H9 (cell line): ENCODE measurements around the gene TIPARP. TPM values are rescaled to one million over a fixed set of nuclear protein-coding genes. Genes with fewer than 3 reads are reported as not detected.

Experiments
- DNase-seq: peaks from one replicate; pipeline ENCODE4 v3.0.0-alpha.2; 2017
- H2AFZ ChIP-seq: one replicate; pipeline ENCODE4 v1.6.1; 2013; ENCODE audit warnings: mild to moderate bottlenecking, low read length, control low read depth, moderate library complexity
- H2AK5ac ChIP-seq: 2 replicates; pipeline ENCODE4 v1.6.1; 2013; ENCODE audit warnings: low read length, control low read depth, mixed read lengths; ENCODE audit not compliant: insufficient read length
- H2BK120ac ChIP-seq: one replicate; pipeline ENCODE4 v1.6.1; 2013; ENCODE audit warnings: low read depth, mild to moderate bottlenecking, low read length, control low read depth, inconsistent platforms; ENCODE audit not compliant: poor library complexity, severe bottlenecking
- H2BK12ac ChIP-seq: 2 replicates; pipeline ENCODE4 v1.6.1; 2013; ENCODE audit warnings: low read length, control low read depth, mixed read lengths, low read depth; ENCODE audit not compliant: insufficient read length
- H2BK15ac ChIP-seq: 2 replicates; pipeline ENCODE4 v1.6.1; 2013; ENCODE audit warnings: low read depth, low read length, control low read depth
- H2BK20ac ChIP-seq: one replicate; pipeline ENCODE4 v1.6.1; 2013; ENCODE audit warnings: low read depth, mild to moderate bottlenecking, low read length, control low read depth, inconsistent platforms; ENCODE audit not compliant: poor library complexity, severe bottlenecking
- H2BK5ac ChIP-seq: 2 replicates; pipeline ENCODE4 v1.6.1; 2013; ENCODE audit warnings: low read length, control low read depth, mixed read lengths; ENCODE audit not compliant: insufficient read length
- H3K14ac ChIP-seq: 2 replicates; pipeline ENCODE4 v1.6.1; 2013; ENCODE audit warnings: low read length, control low read depth; ENCODE audit not compliant: insufficient read depth
- H3K18ac ChIP-seq: 2 replicates; pipeline ENCODE4 v1.6.1; 2013; ENCODE audit warnings: low read depth, mild to moderate bottlenecking, mixed read lengths, low read length, control low read depth; ENCODE audit not compliant: insufficient read length
- H3K23ac ChIP-seq: 2 replicates; pipeline ENCODE4 v1.6.1; 2013; ENCODE audit warnings: low read length, control low read depth, mixed read lengths, low read depth; ENCODE audit not compliant: insufficient read length
- H3K23me2 ChIP-seq: 2 replicates; pipeline ENCODE4 v1.6.1; 2013; ENCODE audit warnings: low read depth, mild to moderate bottlenecking, mixed read lengths, low read length, control low read depth; ENCODE audit not compliant: insufficient read length, poor library complexity, severe bottlenecking
- H3K27ac ChIP-seq: 2 replicates; pipeline ENCODE4 v1.5.1; 2013; ENCODE audit warnings: low read length, control low read depth, mixed read lengths, low read depth; ENCODE audit not compliant: insufficient read length
- H3K27me3 ChIP-seq: 2 replicates; pipeline ENCODE4 v1.6.1; 2013; ENCODE audit warnings: low read length, control low read depth, inconsistent platforms; ENCODE audit not compliant: insufficient read depth
- H3K4ac ChIP-seq: 2 replicates; pipeline ENCODE4 v1.6.1; 2013; ENCODE audit warnings: low read depth, mild to moderate bottlenecking, control low read depth, inconsistent platforms, low read length, moderate library complexity
- H3K4me1 ChIP-seq: 2 replicates; pipeline ENCODE4 v1.6.1; 2013; ENCODE audit warnings: low read length, control low read depth, inconsistent platforms; ENCODE audit not compliant: insufficient read depth
- H3K4me2 ChIP-seq: 2 replicates; pipeline ENCODE4 v1.6.1; 2013; ENCODE audit warnings: low read length, control low read depth, mixed read lengths; ENCODE audit not compliant: insufficient read length, insufficient read depth
- H3K56ac ChIP-seq: 2 replicates; pipeline ENCODE4 v1.6.1; 2013; ENCODE audit warnings: low read depth, mild to moderate bottlenecking, mixed read lengths, low read length, control low read depth; ENCODE audit not compliant: insufficient read length
- H3K79me1 ChIP-seq: 2 replicates; pipeline ENCODE4 v1.6.1; 2013; ENCODE audit warnings: low read depth, mild to moderate bottlenecking, moderate library complexity, low read length, control low read depth, inconsistent platforms; ENCODE audit not compliant: insufficient read depth, poor library complexity, severe bottlenecking
- H3K79me2 ChIP-seq: 2 replicates; pipeline ENCODE4 v1.6.1; 2013; ENCODE audit warnings: low read length, control low read depth, inconsistent platforms; ENCODE audit not compliant: insufficient read depth
- H3K9ac ChIP-seq: 2 replicates; pipeline ENCODE4 v1.6.1; 2013; ENCODE audit warnings: low read length, control low read depth, mixed read lengths; ENCODE audit not compliant: insufficient read length; ENCODE audit errors: extremely low read depth
- H3K9me3 ChIP-seq: one replicate; pipeline ENCODE4 v1.6.1; 2013; ENCODE audit warnings: low read depth, low read length, inconsistent platforms; ENCODE audit not compliant: control insufficient read depth
- H3T11ph ChIP-seq: one replicate; pipeline ENCODE4 v1.6.1; 2013; ENCODE audit warnings: mild to moderate bottlenecking, low read length, control low read depth, inconsistent platforms
- H4K20me1 ChIP-seq: one replicate; pipeline ENCODE4 v1.6.1; 2013; ENCODE audit not compliant: control insufficient read depth, insufficient read length, insufficient read depth
- H4K5ac ChIP-seq: 2 replicates; pipeline ENCODE4 v1.6.1; 2013; ENCODE audit warnings: low read depth, mild to moderate bottlenecking, mixed read lengths, low read length, control low read depth; ENCODE audit not compliant: insufficient read length
- H4K8ac ChIP-seq: replicated peaks from 2 replicates; pipeline ENCODE4 v1.6.1; 2013; ENCODE audit warnings: low read length, control low read depth, mixed read lengths, low read depth; ENCODE audit not compliant: insufficient read length
- H4K91ac ChIP-seq: 2 replicates; pipeline ENCODE4 v1.6.1; 2013; ENCODE audit warnings: low read depth, mild to moderate bottlenecking, moderate library complexity, mixed read lengths, low read length, control low read depth; ENCODE audit not compliant: insufficient read length
- H3K27ac Mint-ChIP-seq, 3 experiments: 2 replicates in 2 of 3; 3 replicates in 1 of 3; pipeline ENCODE4 v1.8.0; 2020 to 2021; ENCODE audit warnings: mixed read lengths in 3 of 3, mild to moderate bottlenecking in 1 of 3, moderate library complexity in 1 of 3
- H3K27me3 Mint-ChIP-seq: 2 replicates; pipeline ENCODE4 v1.8.0; 2021; ENCODE audit warnings: low read depth, mild to moderate bottlenecking, moderate library complexity, mixed read lengths
- H3K36me3 Mint-ChIP-seq, 3 experiments: 2 replicates in 2 of 3; 3 replicates in 1 of 3; pipeline ENCODE4 v1.8.0; 2020 to 2021; ENCODE audit warnings: low read depth in 3 of 3, mixed read lengths in 3 of 3; ENCODE audit not compliant: insufficient read depth in 1 of 3
- H3K4me1 Mint-ChIP-seq, 2 experiments: 2 replicates each; pipeline ENCODE4 v1.8.0; 2020; ENCODE audit warnings: mixed read lengths in 2 of 2
- H3K4me3 Mint-ChIP-seq, 2 experiments: 2 replicates in 1 of 2; 3 replicates in 1 of 2; pipeline ENCODE4 v1.8.0; 2020 to 2021; ENCODE audit warnings: mild to moderate bottlenecking in 2 of 2, mixed read lengths in 2 of 2, moderate library complexity in 1 of 2
- H3K9me3 Mint-ChIP-seq, 2 experiments: 2 replicates in 1 of 2; 3 replicates in 1 of 2; pipeline ENCODE4 v1.8.0; 2020; ENCODE audit warnings: mild to moderate bottlenecking in 2 of 2, mixed read lengths in 2 of 2, moderate library complexity in 1 of 2
- WGBS: extraction: QIAGEN DNeasy Blood & Tissue Kit; methylation state at CpG from one replicate; pipeline ENCODE4 v1.1.7; 2013; ENCODE audit warnings: missing lambda C conversion rate, low lambda C conversion rate, mixed read lengths; ENCODE audit not compliant: insufficient read length; ENCODE audit errors: extremely low coverage; 5-methylcytosine and 5-hydroxymethylcytosine counted together
- total RNA-seq: library from RNA; stranded (reverse); gene quantifications from 2 replicates; pipeline ENCODE4 v1.2.1, GENCODE V29; 2021
- TF ChIP-seq, protein P1 (sequence below): fragments of 200-600 bp; sonication (generic); conservative IDR thresholded peaks from 3 replicates; pipeline ENCODE4 v1.8.0; 2021; ENCODE audit warnings: antibody characterized with exemption, mild to moderate bottlenecking

Gene TIPARP
- total RNA-seq, 1 experiment from 2014 or later: 5.9 TPM

DNA sequence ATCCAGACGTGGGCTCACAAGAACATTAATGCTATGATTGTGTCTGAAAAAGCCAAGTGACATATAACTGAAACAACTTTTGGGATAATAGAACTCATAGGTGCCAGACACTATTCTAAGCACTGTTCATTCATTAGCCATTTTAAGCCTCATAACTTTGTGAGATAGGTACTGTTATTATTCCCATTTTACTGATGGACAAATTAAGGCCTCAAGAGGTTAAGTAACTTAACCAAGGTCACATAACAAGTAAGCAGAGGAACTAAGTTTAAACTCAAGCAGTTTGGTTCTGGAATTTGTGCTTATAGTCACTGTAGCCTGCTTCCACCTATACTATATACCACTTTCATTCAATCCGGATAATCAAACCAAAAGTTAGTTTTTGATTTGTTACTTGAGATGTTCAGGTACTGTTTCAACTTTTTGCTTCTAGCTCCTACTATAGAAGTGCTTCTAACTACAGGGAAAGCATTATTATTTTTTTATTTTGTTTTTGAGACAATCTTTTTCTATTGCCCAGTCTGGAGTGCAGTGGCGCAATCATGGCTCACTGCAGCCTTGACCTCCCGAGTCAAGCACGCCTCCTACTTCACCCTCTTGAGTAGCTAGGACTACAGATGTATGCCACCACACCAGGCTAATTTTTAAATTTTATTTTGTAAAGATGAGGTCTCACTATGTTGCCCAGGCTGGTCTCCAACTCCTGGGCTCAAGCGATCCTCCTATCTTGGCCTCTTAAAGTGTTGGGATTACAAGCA, 41.9 kb downstream of the TIPARP start:
- Histone ChIP-seq H2BK120ac (no peak overlapping the region), H3K9ac (no peak overlapping the region), H3K56ac (no peak overlapping the region), H3K4me1 (peaks cover 4% of the 10 kb centered on the region; the same call in 1 of the 2 replicates), H3K14ac (no peak overlapping the region), H3K4ac (no peak overlapping the region), H3K23me2 (no peaks in the 10 kb centered on the region), H4K5ac (no peak overlapping the region), H3K27ac (no peak overlapping the region), H3K23ac (no peak overlapping the region), H3T11ph (no peak overlapping the region), H3K9me3 (no peaks in the 10 kb centered on the region), H3K27me3 (no peaks in the 10 kb centered on the region), H4K20me1 (no peaks in the 10 kb centered on the region), H2AFZ (no peak overlapping the region), H3K18ac (no peak overlapping the region), H2BK5ac (no peak overlapping the region), H2BK12ac (no peak overlapping the region), H4K8ac (no peak overlapping the region), H3K4me2 (no peak overlapping the region), H2BK20ac (no peak overlapping the region), H3K79me1 (no peaks in the 10 kb centered on the region), H2BK15ac (no peak overlapping the region), H3K79me2 (no peaks in the 10 kb centered on the region), H2AK5ac (no peak overlapping the region), H4K91ac (no peak overlapping the region)
- no CpG with 5 or more reads among the region's 6 CpGs for WGBS
- no peak overlapping the region for H3K27ac Mint-ChIP-seq
- H3K9me3 Mint-ChIP-seq: no peaks in the 10 kb centered on the region
- peaks cover 16 to 22% of the 10 kb centered on the region in 2 experiments for H3K4me1 Mint-ChIP-seq
- TF ChIP-seq, protein P1, sequence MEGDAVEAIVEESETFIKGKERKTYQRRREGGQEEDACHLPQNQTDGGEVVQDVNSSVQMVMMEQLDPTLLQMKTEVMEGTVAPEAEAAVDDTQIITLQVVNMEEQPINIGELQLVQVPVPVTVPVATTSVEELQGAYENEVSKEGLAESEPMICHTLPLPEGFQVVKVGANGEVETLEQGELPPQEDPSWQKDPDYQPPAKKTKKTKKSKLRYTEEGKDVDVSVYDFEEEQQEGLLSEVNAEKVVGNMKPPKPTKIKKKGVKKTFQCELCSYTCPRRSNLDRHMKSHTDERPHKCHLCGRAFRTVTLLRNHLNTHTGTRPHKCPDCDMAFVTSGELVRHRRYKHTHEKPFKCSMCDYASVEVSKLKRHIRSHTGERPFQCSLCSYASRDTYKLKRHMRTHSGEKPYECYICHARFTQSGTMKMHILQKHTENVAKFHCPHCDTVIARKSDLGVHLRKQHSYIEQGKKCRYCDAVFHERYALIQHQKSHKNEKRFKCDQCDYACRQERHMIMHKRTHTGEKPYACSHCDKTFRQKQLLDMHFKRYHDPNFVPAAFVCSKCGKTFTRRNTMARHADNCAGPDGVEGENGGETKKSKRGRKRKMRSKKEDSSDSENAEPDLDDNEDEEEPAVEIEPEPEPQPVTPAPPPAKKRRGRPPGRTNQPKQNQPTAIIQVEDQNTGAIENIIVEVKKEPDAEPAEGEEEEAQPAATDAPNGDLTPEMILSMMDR: no peak
- H3K27me3 Mint-ChIP-seq: no peaks in the 10 kb centered on the region
- DNase-seq: no peak
- peaks cover 3 to 10% (median 8%) of the 10 kb centered on the region in 3 experiments; a peak in 6 of 7 replicates for H3K36me3 Mint-ChIP-seq
- H3K4me3 Mint-ChIP-seq: no peak overlapping the region; a peak in 1 of 5 replicates
